Vagina (tissue), 2 donors: ENCODE measurements around the gene TANGO6.

Source experiments
- CTCF ChIP-seq, 3 experiments: fragments of 450-650 bp in 2 of 3; fragments of 200-600 bp in 1 of 3; sonication (generic) in 1 of 3; IDR thresholded peaks; one replicate each; pipeline ENCODE4 v1.5.1; 2017 to 2019; ENCODE audit warnings: antibody characterized with exemption in 3 of 3, mild to moderate bottlenecking in 2 of 3, moderate library complexity in 2 of 3
- POLR2A ChIP-seq, 2 donors: fragments of 450-650 bp; IDR thresholded peaks; one replicate each; pipeline ENCODE4 v1.6.1; 2017; ENCODE audit warnings: antibody characterized with exemption in 2 of 2, mild to moderate bottlenecking in 2 of 2, moderate library complexity in 2 of 2
- POLR2AphosphoS5 ChIP-seq, 2 donors: sonication (generic); formaldehyde crosslinking; IDR thresholded peaks; one replicate each; pipeline ENCODE4 v1.9.0; 2017; ENCODE audit warnings: antibody characterized with exemption in 2 of 2, mild to moderate bottlenecking in 2 of 2, low read depth in 1 of 2; ENCODE audit not compliant: insufficient read depth in 1 of 2

DNA sequence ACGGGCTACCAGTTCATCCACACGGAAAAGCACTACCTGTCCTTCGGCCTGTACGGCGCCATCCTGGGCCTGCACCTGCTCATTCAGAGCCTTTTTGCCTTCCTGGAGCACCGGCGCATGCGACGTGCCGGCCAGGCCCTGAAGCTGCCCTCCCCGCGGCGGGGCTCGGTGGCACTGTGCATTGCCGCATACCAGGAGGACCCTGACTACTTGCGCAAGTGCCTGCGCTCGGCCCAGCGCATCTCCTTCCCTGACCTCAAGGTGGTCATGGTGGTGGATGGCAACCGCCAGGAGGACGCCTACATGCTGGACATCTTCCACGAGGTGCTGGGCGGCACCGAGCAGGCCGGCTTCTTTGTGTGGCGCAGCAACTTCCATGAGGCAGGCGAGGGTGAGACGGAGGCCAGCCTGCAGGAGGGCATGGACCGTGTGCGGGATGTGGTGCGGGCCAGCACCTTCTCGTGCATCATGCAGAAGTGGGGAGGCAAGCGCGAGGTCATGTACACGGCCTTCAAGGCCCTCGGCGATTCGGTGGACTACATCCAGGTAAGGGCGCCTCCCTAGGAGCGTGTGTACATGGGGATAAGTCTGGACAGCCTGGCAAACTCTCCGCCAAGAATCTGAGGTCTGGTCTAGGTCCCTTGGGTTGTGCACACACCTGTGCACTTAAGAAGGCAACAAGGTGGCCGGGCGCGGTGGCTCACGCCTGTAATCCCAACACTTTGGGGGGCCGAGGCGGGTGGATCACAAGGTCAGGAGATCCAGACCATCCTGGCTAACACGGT, 266.3 kb downstream of the TANGO6 start:
- TF ChIP-seq CTCF (IDR thresholded peaks at IDR 0.05) (no peak), POLR2A (IDR thresholded peaks at IDR 0.05) (no peak), POLR2AphosphoS5 (IDR thresholded peaks at IDR 0.05; ENCODE audit: insufficient read depth in 1 of 2, low read depth in 1 of 2) (no peak)
